MCF 10A (cell line): ENCODE data around the gene MT2A. TPM values are rescaled to one million over a fixed set of nuclear protein-coding genes. Genes with fewer than 3 reads are reported as not detected.

Experiments used
- BruUV-seq: library from RNA; stranded (reverse); fragments of 400-500 nt; replicated peaks from 2 replicates; lab custom pipeline; 2021; lab: Mats Ljungman, UMichigan
- CTCF ChIA-PET: fragments of 300-600 bp; sonication (Branson Sonifier 250); formaldehyde crosslinking; extraction: SDS; loops from one replicate; lab custom pipeline; 2021; ENCODE audit warnings: antibody characterized with exemption, inconsistent platforms; lab: Yijun Ruan, JAX
- POLR2A ChIA-PET: fragments of 300-600, 350-650 bp; sonication (Branson Sonifier 250); formaldehyde crosslinking; extraction: SDS; loops from one replicate; lab custom pipeline; 2020; ENCODE audit warnings: antibody characterized with exemption, inconsistent platforms; lab: Yijun Ruan, JAX
- DNase-seq: peaks from one replicate; pipeline ENCODE4 v3.0.0-alpha.2; 2018; ENCODE audit not compliant: unreplicated experiment
- H3K27ac Mint-ChIP-seq: one replicate; pipeline ENCODE4 v1.8.0; 2022; ENCODE audit warnings: mild to moderate bottlenecking, low read depth, mixed read lengths; ENCODE audit not compliant: unreplicated experiment
- H3K27me3 Mint-ChIP-seq: one replicate; pipeline ENCODE4 v1.8.0; 2022; ENCODE audit warnings: mixed read lengths; ENCODE audit not compliant: insufficient read depth, unreplicated experiment
- H3K36me3 Mint-ChIP-seq: one replicate; pipeline ENCODE4 v1.8.0; 2022; ENCODE audit warnings: mild to moderate bottlenecking, moderate library complexity, mixed read lengths; ENCODE audit not compliant: insufficient read depth, unreplicated experiment
- H3K4me1 Mint-ChIP-seq: one replicate; pipeline ENCODE4 v1.8.0; 2022; ENCODE audit warnings: mixed read lengths; ENCODE audit not compliant: insufficient read depth, unreplicated experiment
- H3K4me3 Mint-ChIP-seq: one replicate; pipeline ENCODE4 v1.8.0; 2022; ENCODE audit warnings: mild to moderate bottlenecking, moderate library complexity, mixed read lengths; ENCODE audit not compliant: unreplicated experiment
- H3K9me3 Mint-ChIP-seq: one replicate; pipeline ENCODE4 v1.8.0; 2022; ENCODE audit warnings: mixed read lengths; ENCODE audit not compliant: unreplicated experiment
- CTCF ChIP-seq: fragments of 200-600 bp; IDR thresholded peaks from one replicate; pipeline ENCODE4 v1.8.0; 2022; ENCODE audit warnings: antibody characterized with exemption, mild to moderate bottlenecking; ENCODE audit not compliant: unreplicated experiment
- intact Hi-C: fragments of 100-400 bp; cut with micrococcal nuclease; formaldehyde crosslinking; loops from 2 replicates; pipeline ENCODE4 v1.14.1; 2022
- total RNA-seq: library from RNA; stranded (reverse); gene quantifications from 2 replicates; pipeline ENCODE4 v1.2.3, GENCODE V29; 2022

The MT2A gene
- total RNA-seq, 1 experiment from 2014 or later, result 3,582 TPM

GRCh38 chr16:56636616-56637413 is 28.4 kb downstream of the MT2A start:
- DNase-seq, result no peak
- Mint-ChIP-seq H3K27me3 (no peaks in the 10 kb centered on the region), H3K27ac (no peak overlapping the region), H3K4me1 (peaks cover 16% of the 10 kb centered on the region), H3K36me3 (no peaks in the 10 kb centered on the region), H3K9me3 (no peaks in the 10 kb centered on the region), H3K4me3 (no peak overlapping the region)
- BruUV-seq, result no TSS peak
- intact Hi-C loops, result no loop called here
- ChIA-PET CTCF (interaction anchor here (1.6 kb wide), 1 partner anchor 32 kb away, joined by 7 read pairs; no protein-coding TSS in a partner anchor), POLR2A (interaction anchor here (0.7 to 2.1 kb wide), 10 partner anchors 8 to 45 kb away, joined by 3 to 11 read pairs (median 4); partner anchors contain the start of genes MT1E and MT1X)
- no peak for TF ChIP-seq CTCF

GRCh38 chr16:56637814-56638750 is 29.7 kb downstream of the MT2A start, which contains the start of gene MT1A:
MT1A (plus strand) TSS chr16:56638666; CDS start chr16:56638739, 73 bp downstream.
- no TSS peak for BruUV-seq
- peaks cover 20% of the 10 kb centered on the region for H3K4me1 Mint-ChIP-seq
- intact Hi-C loops, result no loop called here
- DNase-seq, result no peak
- no peak within 1 kb of the TSS for H3K4me3 Mint-ChIP-seq
- CTCF ChIA-PET, result interaction anchor here (0.6 kb wide), 1 partner anchor 324 kb away, joined by 4 read pairs; no protein-coding TSS in a partner anchor
- H3K27me3 Mint-ChIP-seq, result no peaks in the 10 kb centered on the region
- no peaks in the 10 kb centered on the region for H3K9me3 Mint-ChIP-seq
- H3K36me3 Mint-ChIP-seq, result no peaks in the 10 kb centered on the region
- TF ChIP-seq CTCF, result no peak
- H3K27ac Mint-ChIP-seq, result no peak within 1 kb of the TSS
- POLR2A ChIA-PET, result interaction anchor here (0.6 to 2.1 kb wide), 8 partner anchors 9 to 298 kb away, joined by 3 to 11 read pairs (median 4); partner anchors contain the start of genes MT1E and MT2A

- intact Hi-C loops, result no loop called here
- Mint-ChIP-seq H3K4me3 (no peak overlapping the region), H3K27me3 (no peaks in the 10 kb centered on the region), H3K36me3 (no peaks in the 10 kb centered on the region), H3K4me1 (peaks cover 13% of the 10 kb centered on the region), H3K9me3 (no peaks in the 10 kb centered on the region), H3K27ac (no peak overlapping the region)
- DNase-seq, result no peak
- POLR2A ChIA-PET, result interaction anchor here (1.0 to 2.1 kb wide), 3 partner anchors 11 to 44 kb away, joined by 3 to 6 read pairs (median 4); partner anchors contain the start of genes MT1X and MT2A
- CTCF ChIA-PET, result interaction anchor here (2.1 kb wide), 1 partner anchor 63 kb away, joined by 7 read pairs; no protein-coding TSS in a partner anchor
- BruUV-seq, result no TSS peak
- TF ChIP-seq CTCF, result no peak
Measured at GRCh38 chr16:56639045-56639444, 30.7 kb downstream of the MT2A start.
